RWPE2 (cell line): ENCODE data around the gene OR5M3.

Experiments used
- ATAC-seq: fragments of 200-7000 bp; cut with Tn5 transposase; 3 replicates; pipeline ENCODE4 v1.9.1; 2021; ENCODE audit warnings: low read depth
- DNase-seq: peaks from one replicate; pipeline ENCODE4 v3.0.0-alpha.2; 2020; ENCODE audit warnings: low spot score
- H3K27ac ChIP-seq: fragments of 450-650 bp; 2 replicates; pipeline ENCODE4 v1.5.1; 2017; ENCODE audit warnings: mild to moderate bottlenecking; ENCODE audit not compliant: poor library complexity, severe bottlenecking
- H3K27me3 ChIP-seq: fragments of 250-450 bp; sonication (Bioruptor Pico); 2 replicates; pipeline ENCODE4 v1.5.1; 2021; ENCODE audit warnings: mild to moderate bottlenecking, moderate library complexity; ENCODE audit not compliant: insufficient read depth, poor library complexity, severe bottlenecking
- H3K36me3 ChIP-seq: fragments of 250-450 bp; sonication (Bioruptor Pico); 2 replicates; pipeline ENCODE4 v1.5.1; 2020; ENCODE audit warnings: low read depth, mild to moderate bottlenecking, moderate library complexity
- H3K4me1 ChIP-seq: fragments of 250-450 bp; sonication (Bioruptor Pico); 2 replicates; pipeline ENCODE4 v1.5.1; 2021; ENCODE audit warnings: mild to moderate bottlenecking, moderate library complexity; ENCODE audit not compliant: insufficient read depth, poor library complexity, severe bottlenecking
- H3K4me3 ChIP-seq: fragments of 250-450 bp; sonication (Bioruptor Pico); 2 replicates; pipeline ENCODE4 v1.5.1; 2021; ENCODE audit warnings: mild to moderate bottlenecking, moderate library complexity; ENCODE audit not compliant: severe bottlenecking
- H3K9me3 ChIP-seq: fragments of 250-450 bp; sonication (Bioruptor Pico); 2 replicates; pipeline ENCODE4 v1.5.1; 2021; ENCODE audit warnings: mild to moderate bottlenecking, moderate library complexity; ENCODE audit not compliant: severe bottlenecking
- CTCF ChIP-seq: fragments of 450-650 bp; IDR thresholded peaks from one replicate; pipeline ENCODE4 v1.5.1; 2017; ENCODE audit warnings: mild to moderate bottlenecking, moderate library complexity; ENCODE audit not compliant: poor library complexity, severe bottlenecking

OR5M3 gene

GRCh38 chr11:56453521-56453920 is 19.6 kb downstream of the OR5M3 start:
- H3K27ac ChIP-seq = no peak overlapping the region
- H3K4me3 ChIP-seq = no peak overlapping the region
- DNase-seq (no peak), ATAC-seq (no peak)
- no peaks in the 10 kb centered on the region for H3K9me3 ChIP-seq
- no peaks in the 10 kb centered on the region for H3K36me3 ChIP-seq
- no peak for TF ChIP-seq CTCF
- peaks cover 4% of the 10 kb centered on the region for H3K27me3 ChIP-seq
- H3K4me1 ChIP-seq = no peaks in the 10 kb centered on the region
